ENCODE measurements around the gene ATP9B. TPM values are rescaled to one million over a fixed set of nuclear protein-coding genes. Genes with fewer than 3 reads are reported as not detected.
A peak's percentile ranks its signal among the peaks of the same experiment; 100 is the strongest.
"Not testable (repeated sequence)": the region's sequence is repeated elsewhere in the genome, so short reads cannot be mapped to it uniquely, and the experiment has no call there.

ATP9B gene
- total RNA-seq, 1 donor from 2014 or later = 10.8 TPM

DNA sequence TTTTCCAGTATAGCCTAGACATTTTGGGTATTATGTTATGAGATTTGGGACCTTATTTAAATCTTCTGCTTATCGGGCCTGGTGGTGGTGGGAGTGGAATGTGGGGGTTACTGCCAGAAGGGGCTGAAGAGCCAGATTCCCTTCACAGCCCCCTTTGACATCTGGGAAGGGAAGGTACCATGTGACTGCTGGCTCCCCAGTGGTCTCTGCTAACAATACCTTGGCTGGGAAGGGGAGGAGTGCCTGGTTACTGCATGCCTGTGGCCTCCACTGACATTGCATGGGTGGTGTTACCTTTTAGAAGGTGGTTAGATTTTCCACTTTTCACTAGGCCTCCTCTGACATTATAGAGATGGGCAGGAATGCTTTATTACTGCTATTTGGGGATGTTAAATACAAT lies 8.0 kb downstream of the ATP9B start:
- H3K4me3 ChIP-seq (ENCODE audit: low read depth, low read length) = no peak overlapping the region
- H3K36me3 ChIP-seq (ENCODE audit: control insufficient read depth, insufficient read depth, low read length) = no peaks in the 10 kb centered on the region
- no peaks in the 10 kb centered on the region for H3K27me3 ChIP-seq (ENCODE audit: control insufficient read depth, insufficient read depth, low read length)
- TF ChIP-seq, protein P1, sequence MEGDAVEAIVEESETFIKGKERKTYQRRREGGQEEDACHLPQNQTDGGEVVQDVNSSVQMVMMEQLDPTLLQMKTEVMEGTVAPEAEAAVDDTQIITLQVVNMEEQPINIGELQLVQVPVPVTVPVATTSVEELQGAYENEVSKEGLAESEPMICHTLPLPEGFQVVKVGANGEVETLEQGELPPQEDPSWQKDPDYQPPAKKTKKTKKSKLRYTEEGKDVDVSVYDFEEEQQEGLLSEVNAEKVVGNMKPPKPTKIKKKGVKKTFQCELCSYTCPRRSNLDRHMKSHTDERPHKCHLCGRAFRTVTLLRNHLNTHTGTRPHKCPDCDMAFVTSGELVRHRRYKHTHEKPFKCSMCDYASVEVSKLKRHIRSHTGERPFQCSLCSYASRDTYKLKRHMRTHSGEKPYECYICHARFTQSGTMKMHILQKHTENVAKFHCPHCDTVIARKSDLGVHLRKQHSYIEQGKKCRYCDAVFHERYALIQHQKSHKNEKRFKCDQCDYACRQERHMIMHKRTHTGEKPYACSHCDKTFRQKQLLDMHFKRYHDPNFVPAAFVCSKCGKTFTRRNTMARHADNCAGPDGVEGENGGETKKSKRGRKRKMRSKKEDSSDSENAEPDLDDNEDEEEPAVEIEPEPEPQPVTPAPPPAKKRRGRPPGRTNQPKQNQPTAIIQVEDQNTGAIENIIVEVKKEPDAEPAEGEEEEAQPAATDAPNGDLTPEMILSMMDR (IDR thresholded peaks at IDR 0.05; ENCODE audit: insufficient read depth, low read length, severe bottlenecking) = no peak
- DNase-seq (ENCODE audit: low read depth) = no peak
- no peak for FAIRE-seq

GRCh38 chr18:79078791-79079190 lies 9.6 kb downstream of the ATP9B start:
- not testable (repeated sequence) for FAIRE-seq; H3K36me3 ChIP-seq (ENCODE audit: control insufficient read depth, insufficient read depth, low read length); H3K27me3 ChIP-seq (ENCODE audit: control insufficient read depth, insufficient read depth, low read length); DNase-seq (ENCODE audit: low read depth); H3K4me3 ChIP-seq (ENCODE audit: low read depth, low read length)

GRCh38 chr18:79092874-79093273 lies 23.7 kb downstream of the ATP9B start:
- Histone ChIP-seq H3K36me3 (ENCODE audit: control insufficient read depth, insufficient read depth, low read length) (peaks cover 2% of the 10 kb centered on the region), H3K27me3 (ENCODE audit: control insufficient read depth, insufficient read depth, low read length) (no peaks in the 10 kb centered on the region), H3K4me3 (ENCODE audit: low read depth, low read length) (no peak overlapping the region)
- TF ChIP-seq, protein P1 (IDR thresholded peaks at IDR 0.05; ENCODE audit: insufficient read depth, low read length, severe bottlenecking) = no peak
- DNase-seq (ENCODE audit: low read depth) = peak; percentile 31
- FAIRE-seq = no peak

DNA sequence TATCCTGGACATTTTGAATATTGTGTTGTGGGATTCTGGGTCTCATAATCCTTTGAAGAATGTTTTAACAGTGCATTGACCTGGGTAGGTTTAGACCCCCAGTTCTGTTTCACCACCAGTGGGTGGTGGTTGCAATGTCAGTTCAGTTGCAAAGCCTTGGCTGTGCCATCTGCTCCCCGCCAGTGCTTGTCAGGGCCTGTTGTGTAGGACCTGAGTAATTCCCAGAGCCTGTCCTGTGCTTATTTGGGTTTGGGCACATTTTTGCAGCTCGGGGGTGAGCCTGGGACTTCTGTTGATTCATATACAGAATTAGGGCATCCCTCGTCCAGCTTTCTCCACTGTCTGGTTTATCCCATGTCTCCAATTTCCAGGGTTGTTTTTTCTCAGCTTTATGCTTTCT lies 24.8 kb downstream of the ATP9B start:
- FAIRE-seq (no peak), DNase-seq (ENCODE audit: low read depth) (peak; percentile 51)
- peaks cover 2% of the 10 kb centered on the region for H3K36me3 ChIP-seq (ENCODE audit: control insufficient read depth, insufficient read depth, low read length)
- no peaks in the 10 kb centered on the region for H3K27me3 ChIP-seq (ENCODE audit: control insufficient read depth, insufficient read depth, low read length)
- TF ChIP-seq, protein P1 (IDR thresholded peaks at IDR 0.05; ENCODE audit: insufficient read depth, low read length, severe bottlenecking) = no peak
- H3K4me3 ChIP-seq (ENCODE audit: low read depth, low read length) = no peak overlapping the region

GRCh38 chr18:79095216-79095615 lies 26.0 kb downstream of the ATP9B start:
- DNase-seq (ENCODE audit: low read depth) (no peak), FAIRE-seq (no peak)
- TF ChIP-seq, protein P1 (IDR thresholded peaks at IDR 0.05; ENCODE audit: insufficient read depth, low read length, severe bottlenecking) = no peak
- H3K27me3 ChIP-seq (ENCODE audit: control insufficient read depth, insufficient read depth, low read length) = no peaks in the 10 kb centered on the region
- no peak overlapping the region for H3K4me3 ChIP-seq (ENCODE audit: low read depth, low read length)
- H3K36me3 ChIP-seq (ENCODE audit: control insufficient read depth, insufficient read depth, low read length) = peaks cover 2% of the 10 kb centered on the region

- Histone ChIP-seq H3K27me3 (ENCODE audit: control insufficient read depth, insufficient read depth, low read length) (no peaks in the 10 kb centered on the region), H3K36me3 (ENCODE audit: control insufficient read depth, insufficient read depth, low read length) (peaks cover 2% of the 10 kb centered on the region), H3K4me3 (ENCODE audit: low read depth, low read length) (no peak overlapping the region)
- FAIRE-seq (no peak), DNase-seq (ENCODE audit: low read depth) (no peak)
- TF ChIP-seq, protein P1 (IDR thresholded peaks at IDR 0.05; ENCODE audit: insufficient read depth, low read length, severe bottlenecking) = no peak
These were observed 31.8 kb downstream of the ATP9B start for GRCh38 chr18:79100944-79101343.
